DMS153 treated with DMSO at 0.1 percent for 48 hours (cell line): ENCODE measurements around the gene PTEN.

Experiments used
- DNase-seq: peaks from one replicate; lab custom pipeline; 2025; ENCODE audit not compliant: unreplicated experiment; lab: John Stamatoyannopoulos, UW

The PTEN gene

DNA sequence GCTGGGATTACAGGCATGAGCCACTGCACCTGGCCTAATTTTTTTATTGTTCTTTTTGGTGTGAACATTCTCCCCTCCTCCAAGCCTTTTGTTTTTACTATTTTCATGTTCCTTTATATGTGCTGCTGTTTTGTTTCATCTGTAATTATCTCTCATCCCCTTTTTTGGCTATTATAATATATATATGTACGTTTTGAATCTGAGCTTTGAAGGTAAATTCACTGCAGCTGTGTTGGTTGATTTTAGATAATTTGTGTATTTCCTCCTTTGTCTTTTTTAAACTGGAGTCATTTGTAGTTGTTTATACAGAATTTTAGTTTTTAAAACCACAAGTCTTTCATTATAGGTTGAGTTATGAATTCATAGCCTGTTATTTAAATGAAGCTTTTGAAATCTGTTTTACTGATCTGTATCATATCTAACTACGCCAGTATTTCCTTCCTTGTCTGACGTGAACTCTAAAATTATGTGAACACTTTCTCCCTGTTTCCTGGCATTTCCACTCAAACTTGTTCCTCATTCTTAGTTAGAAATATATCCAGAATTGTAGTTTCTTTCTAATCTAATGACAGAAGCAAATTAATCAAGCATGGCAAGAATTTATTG lies 54.9 kb downstream of the PTEN start:
- no peak for DNase-seq

GRCh38 chr10:87920538-87920937 lies 57.1 kb downstream of the PTEN start:
- DNase-seq, result no peak

DNA sequence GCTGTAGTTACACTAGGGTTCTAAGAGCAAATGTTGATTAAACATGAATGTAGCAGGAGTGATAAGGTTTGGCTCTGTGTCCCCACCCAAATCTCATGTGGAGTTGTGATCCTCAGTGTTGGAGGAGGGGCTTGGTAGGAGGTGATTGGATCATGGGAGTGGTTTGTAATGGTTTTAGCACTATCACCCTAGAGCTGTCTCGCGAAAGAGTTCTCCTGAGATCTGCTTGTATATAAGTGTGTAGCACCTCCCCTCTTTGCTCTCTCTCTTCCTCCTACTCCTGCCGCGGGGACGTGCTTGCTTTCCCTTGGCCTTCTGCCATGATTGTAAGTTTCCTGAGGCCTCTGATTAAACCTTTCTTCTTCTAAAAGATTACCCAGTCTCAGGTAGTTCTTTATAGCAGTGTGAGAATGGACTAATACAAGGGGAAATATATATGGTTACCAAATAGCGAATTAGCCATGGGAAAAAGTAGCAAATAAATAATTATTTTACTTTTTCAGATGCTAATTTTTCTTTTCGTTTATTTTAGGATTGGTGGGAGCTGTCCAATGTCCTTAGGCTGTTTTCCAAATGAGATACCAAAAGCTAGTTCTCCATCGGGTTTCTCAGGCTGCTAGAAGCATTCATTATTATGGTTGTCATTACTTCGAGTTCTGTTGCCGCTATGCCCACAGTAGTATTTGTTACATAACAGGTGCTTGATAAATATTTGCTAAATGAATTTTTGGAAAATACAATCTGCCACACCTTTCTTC lies 58.7 kb downstream of the PTEN start:
- no peak for DNase-seq

GRCh38 chr10:87923233-87923632 lies 59.8 kb downstream of the PTEN start:
- DNase-seq, result no peak

DNA sequence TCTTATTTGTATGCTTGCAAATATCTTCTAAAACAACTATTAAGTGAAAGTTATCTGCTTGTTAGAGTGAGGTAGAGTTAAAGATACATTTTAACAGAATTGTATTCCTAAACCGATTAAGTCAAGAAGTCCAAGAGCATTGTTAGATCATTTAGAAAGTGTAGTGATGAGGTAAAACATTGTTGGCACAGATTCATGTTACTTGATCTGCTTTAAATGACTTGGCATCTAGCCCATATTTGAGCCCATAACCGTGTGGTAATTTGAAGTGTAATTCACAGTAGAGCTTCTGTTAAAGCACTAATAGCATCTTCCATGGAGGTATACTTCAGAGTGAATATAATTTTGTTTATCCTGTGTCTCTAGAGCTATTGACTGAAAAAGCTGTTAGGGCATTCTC lies 62.1 kb downstream of the PTEN start:
- DNase-seq, result peak; percentile 97

DNA sequence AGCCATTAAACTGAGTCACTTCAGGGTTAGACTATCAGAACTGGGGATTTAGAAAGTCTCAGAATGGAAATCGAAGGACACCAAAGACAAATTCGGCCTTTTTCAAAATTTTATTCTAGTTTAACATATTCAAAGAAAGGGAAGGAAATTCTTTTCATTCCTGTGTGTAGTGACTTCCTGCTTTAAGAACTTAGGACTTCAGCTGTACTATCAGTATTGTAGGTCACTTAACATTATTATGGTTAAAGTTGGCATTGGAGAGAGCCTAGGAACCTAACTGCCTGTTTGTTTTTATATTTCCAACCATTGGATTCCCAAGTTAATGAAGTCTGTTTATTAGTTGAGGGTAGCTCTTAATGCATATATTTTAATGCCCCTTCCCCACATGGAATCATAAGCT lies 63.7 kb downstream of the PTEN start:
- no peak for DNase-seq

DNA sequence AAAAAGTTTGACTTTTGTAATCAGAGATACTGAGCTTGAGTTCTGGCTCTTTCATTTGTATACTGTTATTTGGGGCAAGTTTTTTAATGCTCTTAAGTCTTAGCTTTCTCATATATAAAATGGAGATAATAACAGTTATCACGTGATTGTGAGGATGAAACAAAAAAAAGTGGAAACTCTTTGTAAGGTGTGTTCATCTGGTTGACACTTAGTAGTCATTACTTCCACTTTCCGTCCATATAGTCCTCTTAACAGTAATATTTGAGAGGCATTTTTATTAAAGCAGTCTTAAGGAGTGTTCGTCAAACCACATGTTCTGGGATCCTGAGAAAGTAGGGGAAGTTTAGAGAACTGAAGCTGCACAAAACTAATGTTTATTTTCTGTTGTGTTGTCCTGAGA lies 65.6 kb downstream of the PTEN start:
- DNase-seq, result no peak

GRCh38 chr10:87930141-87930540 lies 66.7 kb downstream of the PTEN start:
- DNase-seq, result no peak

DNA sequence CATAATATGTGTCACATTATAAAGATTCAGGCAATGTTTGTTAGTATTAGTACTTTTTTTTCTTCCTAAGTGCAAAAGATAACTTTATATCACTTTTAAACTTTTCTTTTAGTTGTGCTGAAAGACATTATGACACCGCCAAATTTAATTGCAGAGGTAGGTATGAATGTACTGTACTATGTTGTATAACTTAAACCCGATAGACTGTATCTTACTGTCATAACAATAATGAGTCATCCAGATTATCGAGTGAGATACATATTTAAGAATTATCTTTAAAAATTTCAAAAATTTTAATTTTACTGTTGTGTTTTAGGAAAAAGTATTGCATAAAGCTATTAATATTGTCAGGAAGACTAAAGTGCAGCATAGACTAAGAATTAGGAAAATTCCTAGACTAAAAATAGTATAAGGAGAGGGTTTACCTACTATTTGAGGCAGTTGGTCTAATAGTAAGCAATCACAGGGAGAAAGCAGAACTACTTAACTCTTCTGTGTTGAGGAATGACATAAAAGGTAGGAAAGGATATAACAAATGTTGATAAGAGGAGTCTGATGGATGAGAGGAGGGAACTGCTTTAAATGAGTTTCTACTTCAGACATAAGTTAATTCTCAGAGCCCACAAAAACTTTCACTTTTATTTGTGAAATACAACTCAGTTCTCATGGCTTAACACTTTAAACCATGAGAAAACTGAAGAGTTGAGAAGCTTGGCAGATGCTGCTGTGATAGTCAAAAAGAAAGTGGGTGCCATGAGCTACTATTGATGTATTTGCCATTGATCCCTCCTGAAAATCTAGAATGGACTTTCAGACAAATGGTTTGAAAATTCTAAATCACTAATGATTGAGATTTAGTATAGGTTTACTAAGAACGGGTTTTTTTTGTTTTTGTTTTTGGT lies 67.8 kb downstream of the PTEN start:
- no peak for DNase-seq

DNA sequence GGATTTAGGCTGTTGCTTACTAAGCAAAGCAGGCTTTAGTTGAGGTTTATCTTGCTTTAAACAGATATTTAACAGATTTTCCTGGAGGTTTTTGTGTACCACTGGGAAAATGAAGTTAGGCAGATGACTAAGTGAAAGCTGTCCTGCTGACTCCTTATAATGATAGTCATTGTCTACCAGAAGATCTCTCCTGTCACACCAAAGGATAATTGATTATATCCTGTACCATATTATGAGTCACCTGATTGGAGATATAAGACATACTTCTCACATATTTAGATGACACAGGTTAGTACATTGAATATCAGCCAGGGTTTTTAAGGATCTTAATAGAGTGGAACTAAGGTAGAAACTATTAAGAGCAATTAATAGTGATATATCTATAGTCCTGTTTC lies 68.4 kb downstream of the PTEN start:
- no peak for DNase-seq

DNA sequence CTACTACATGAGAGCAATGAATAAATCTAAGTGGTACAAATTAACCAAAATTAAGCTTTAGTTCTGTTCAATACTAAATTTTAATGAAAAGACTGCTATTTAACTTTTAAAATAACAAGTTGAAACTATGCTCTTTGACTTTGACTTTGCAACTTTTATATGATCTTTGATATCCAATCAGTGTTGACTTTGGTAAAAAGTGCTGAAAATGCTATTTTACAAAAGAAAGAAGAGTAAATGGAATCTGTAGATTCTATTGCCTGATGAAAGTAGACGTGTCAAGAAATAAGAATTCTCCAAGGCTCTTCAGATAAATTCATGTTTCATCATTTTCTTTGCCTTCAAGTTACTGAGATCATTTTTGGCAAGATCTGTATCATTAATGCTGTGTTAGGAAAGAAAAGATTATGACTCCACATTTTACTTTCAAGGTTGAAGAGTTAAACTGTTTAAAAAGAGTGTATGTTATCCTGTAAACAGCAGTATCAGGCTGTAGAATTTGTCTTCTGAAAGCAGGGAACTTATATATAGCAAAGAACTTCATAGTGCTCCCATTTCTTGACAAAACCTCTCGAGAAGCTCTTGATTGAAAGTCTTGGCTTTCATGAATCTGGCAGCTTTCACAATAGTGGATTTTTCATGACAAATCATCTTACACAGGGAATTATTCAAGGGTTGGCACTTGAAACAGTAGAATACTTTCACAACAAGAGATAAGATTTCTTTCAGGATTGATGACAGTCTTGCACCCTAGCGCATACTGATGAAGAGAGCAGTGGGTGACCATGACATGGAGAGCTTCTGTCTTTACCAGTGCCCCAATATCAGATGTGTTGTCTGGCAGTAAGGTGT lies 72.1 kb downstream of the PTEN start:
- DNase-seq, result no peak

GRCh38 chr10:87940210-87940609 lies 76.8 kb downstream of the PTEN start:
- DNase-seq, result no peak

DNA sequence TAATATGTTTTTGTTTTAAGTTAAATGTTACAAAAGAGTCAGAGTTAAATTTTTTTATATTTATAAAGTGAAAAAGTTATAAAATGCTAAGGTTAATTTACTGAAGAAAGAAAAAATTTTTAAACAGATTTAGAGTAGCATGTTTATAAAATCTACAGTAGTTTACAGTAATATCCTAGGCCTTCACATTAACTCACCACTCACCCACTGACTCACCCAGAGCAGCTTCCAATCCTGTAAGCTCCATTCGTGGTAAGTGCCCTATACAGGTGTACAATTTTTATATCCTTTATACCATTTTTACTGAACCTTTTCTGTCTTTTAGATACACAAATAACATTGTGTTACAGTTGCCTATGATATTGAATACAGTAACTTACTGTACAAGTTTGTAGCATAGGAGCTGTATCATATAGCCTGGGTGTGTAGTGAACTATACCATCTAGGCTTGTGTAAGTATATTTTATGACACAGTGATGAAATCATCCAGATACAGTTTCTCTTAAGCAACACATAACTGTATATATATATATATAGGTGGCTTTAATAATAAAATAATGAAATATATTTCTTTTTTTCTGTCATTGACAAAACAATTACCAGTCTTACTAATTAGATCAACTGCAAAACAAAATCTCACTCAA lies 79.6 kb downstream of the PTEN start:
- no peak for DNase-seq

DNA sequence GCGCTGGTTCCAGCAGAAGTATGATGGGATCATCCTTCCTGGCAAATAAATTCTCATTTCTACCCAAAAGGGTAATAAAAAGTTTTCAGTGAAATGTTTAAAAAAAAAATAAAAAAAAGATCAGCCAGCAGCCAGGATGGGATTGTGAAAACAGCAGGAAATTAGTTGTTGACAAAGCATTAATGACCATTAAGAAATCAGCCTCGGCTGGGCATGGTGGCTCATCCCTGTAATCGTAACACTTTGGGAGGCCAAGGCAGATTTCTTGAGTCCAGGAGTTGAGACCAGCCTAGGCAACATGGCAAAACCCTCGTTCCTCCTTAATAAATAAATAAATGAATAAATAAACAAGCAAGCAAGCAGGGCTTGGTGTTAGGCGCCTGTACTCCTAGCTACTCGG lies 82.6 kb downstream of the PTEN start:
- no peak for DNase-seq

- no peak for DNase-seq
Measured at GRCh38 chr10:87952612-87953011, 89.2 kb downstream of the PTEN start.

- no peak for DNase-seq
Measured at GRCh38 chr10:87956055-87956454, 92.6 kb downstream of the PTEN start.

GRCh38 chr10:87957702-87958101 lies 94.3 kb downstream of the PTEN start:
- DNase-seq, result no peak

- DNase-seq, result no peak
Measured at GRCh38 chr10:87960230-87960629, 96.8 kb downstream of the PTEN start.

DNA sequence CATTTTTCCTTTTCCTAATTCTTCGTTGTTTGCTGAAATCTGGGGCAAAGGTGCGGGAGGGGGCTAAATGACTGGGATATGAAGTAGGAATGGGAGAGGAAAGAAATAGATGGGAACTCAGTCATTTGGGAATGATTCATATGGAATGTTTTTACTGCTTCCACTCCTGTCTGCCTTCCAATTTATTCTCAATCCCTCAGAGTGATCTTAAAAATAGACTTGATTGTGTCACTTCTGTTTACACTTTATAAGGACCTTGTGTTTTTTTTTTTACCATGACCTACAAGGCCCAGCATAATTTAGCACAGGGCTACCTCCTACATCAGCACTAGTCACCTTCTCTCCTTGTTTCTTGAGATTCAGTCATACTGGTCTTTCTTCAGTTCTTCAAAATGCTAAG lies 97.9 kb downstream of the PTEN start:
- DNase-seq, result no peak

DNA sequence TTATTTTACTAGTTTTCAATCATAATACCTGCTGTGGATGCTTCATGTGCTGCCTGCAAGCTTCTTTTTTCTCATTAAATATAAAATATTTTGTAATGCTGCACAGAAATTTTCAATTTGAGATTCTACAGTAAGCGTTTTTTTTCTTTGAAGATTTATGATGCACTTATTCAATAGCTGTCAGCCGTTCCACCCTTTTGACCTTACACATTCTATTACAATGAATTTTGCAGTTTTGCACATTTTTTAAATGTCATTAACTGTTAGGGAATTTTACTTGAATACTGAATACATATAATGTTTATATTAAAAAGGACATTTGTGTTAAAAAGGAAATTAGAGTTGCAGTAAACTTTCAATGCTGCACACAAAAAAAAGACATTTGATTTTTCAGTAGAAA lies 103.0 kb downstream of the PTEN start:
- DNase-seq, result no peak

DNA sequence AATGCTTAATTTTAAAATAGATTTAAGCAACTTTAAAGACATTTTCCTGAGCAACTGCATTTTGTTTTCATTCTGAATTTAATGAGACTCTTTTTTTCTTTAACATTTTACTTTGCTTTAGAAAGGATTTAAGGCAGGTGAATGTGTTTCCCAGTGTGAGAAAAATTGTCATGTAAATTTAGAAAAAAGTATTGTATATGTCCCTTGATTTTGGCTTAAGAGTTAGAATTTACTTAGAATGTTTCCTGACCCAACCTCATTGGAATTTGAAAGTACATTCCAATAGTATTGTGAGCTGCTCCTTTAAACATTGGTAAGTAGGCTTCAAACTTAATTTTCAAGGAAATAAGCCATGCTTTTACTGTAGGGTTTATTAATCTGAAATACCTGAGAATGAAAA lies 110.2 kb downstream of the PTEN start:
- DNase-seq, result no peak
